ENCODE data around the gene CWC27.
A peak's percentile ranks its signal among the peaks of the same experiment; 100 is the strongest.

- 0 out of 2 replicates have a peak, but pooled peaks have one; percentile 18 for TF ChIP-seq CTCF (IDR thresholded peaks at IDR 0.05)
- TF ChIP-seq ZBTB33 (IDR thresholded peaks at IDR 0.05; ENCODE audit: borderline replicate concordance, low read depth) = no peak
- no peak for TF ChIP-seq TAF1 (IDR thresholded peaks at IDR 0.05; ENCODE audit: borderline replicate concordance, low read depth, low read length)
Observed at GRCh38 chr5:64971513-64971912, 202.8 kb downstream of the CWC27 start.

Measured in SK-N-SH (cell line).